Colonic mucosa (tissue), 4 donors: Measurements from ENCODE around the gene LENG1. TPM values are rescaled to one million over a fixed set of nuclear protein-coding genes. Genes with fewer than 3 reads are reported as not detected.

Source experiments
- DNase-seq: peaks from one replicate; pipeline ENCODE4 v3.0.0-alpha.2; 2020
- H3K27ac ChIP-seq: fragments of 200-600 bp; one replicate; pipeline ENCODE4 v1.8.0; 2021
- H3K27me3 ChIP-seq: fragments of 200-600 bp; one replicate; pipeline ENCODE4 v1.8.0; 2021
- H3K36me3 ChIP-seq: fragments of 200-600 bp; one replicate; pipeline ENCODE4 v1.8.0; 2021
- H3K4me1 ChIP-seq: fragments of 200-600 bp; one replicate; pipeline ENCODE4 v1.8.0; 2021; ENCODE audit warnings: mild to moderate bottlenecking
- H3K4me3 ChIP-seq: fragments of 200-600 bp; one replicate; pipeline ENCODE4 v1.8.0; 2021
- H3K9ac ChIP-seq, 2 donors: one replicate each; pipeline ENCODE4 v1.7.0; 2013; ENCODE audit warnings: control low read depth in 2 of 2, low read depth in 2 of 2, low read length in 2 of 2
- H3K9me3 ChIP-seq: fragments of 200-600 bp; one replicate; pipeline ENCODE4 v1.8.0; 2021
- intact Hi-C: fragments of 100-400 bp; cut with DNase I; formaldehyde crosslinking; loops from one replicate; pipeline ENCODE4 v1.14.1; 2022
- total RNA-seq, 2 donors: library from RNA; stranded (reverse); fragmentation: NEBNext Ultra II Directional in 1 of 2; extraction: Animal tissue kit (Norgen Biotek cat#: 25700) in 1 of 2; gene quantifications; one replicate each; pipeline ENCODE4 v1.2.1, GENCODE V29; 2021
- TF ChIP-seq, protein P1 (sequence below): fragments of 200-600 bp; IDR thresholded peaks from one replicate; pipeline ENCODE4 v1.8.0; 2022; ENCODE audit warnings: antibody characterized with exemption, mild to moderate bottlenecking
- donor health status: healthy.
- donor health status: DM: no; HTN: no; CAD: no.
- donor health status: DM: no; HTN: no; CAD: no.

LENG1 gene
- total RNA-seq, 2 donors from 2014 or later = 6.2 to 8.1 TPM

- Histone ChIP-seq H3K27ac (no peak overlapping the region), H3K4me1 (peaks cover 5% of the 10 kb centered on the region), H3K36me3 (peaks cover 41% of the 10 kb centered on the region), H3K4me3 (no peak overlapping the region), H3K27me3 (no peaks in the 10 kb centered on the region), H3K9ac (no peak overlapping the region), H3K9me3 (no peaks in the 10 kb centered on the region)
- DNase-seq = no peak
- intact Hi-C loops = no loop called here
- TF ChIP-seq, protein P1, sequence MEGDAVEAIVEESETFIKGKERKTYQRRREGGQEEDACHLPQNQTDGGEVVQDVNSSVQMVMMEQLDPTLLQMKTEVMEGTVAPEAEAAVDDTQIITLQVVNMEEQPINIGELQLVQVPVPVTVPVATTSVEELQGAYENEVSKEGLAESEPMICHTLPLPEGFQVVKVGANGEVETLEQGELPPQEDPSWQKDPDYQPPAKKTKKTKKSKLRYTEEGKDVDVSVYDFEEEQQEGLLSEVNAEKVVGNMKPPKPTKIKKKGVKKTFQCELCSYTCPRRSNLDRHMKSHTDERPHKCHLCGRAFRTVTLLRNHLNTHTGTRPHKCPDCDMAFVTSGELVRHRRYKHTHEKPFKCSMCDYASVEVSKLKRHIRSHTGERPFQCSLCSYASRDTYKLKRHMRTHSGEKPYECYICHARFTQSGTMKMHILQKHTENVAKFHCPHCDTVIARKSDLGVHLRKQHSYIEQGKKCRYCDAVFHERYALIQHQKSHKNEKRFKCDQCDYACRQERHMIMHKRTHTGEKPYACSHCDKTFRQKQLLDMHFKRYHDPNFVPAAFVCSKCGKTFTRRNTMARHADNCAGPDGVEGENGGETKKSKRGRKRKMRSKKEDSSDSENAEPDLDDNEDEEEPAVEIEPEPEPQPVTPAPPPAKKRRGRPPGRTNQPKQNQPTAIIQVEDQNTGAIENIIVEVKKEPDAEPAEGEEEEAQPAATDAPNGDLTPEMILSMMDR = no peak
Observed at GRCh38 chr19:54153731-54154326, 5.7 kb downstream of the LENG1 start.

- intact Hi-C loops = no loop called here
- Histone ChIP-seq H3K9ac (no peak overlapping the region), H3K36me3 (peaks cover 41% of the 10 kb centered on the region), H3K9me3 (no peaks in the 10 kb centered on the region), H3K4me3 (no peak overlapping the region), H3K4me1 (no peaks in the 10 kb centered on the region), H3K27me3 (no peaks in the 10 kb centered on the region), H3K27ac (no peak overlapping the region)
- TF ChIP-seq, protein P1 = no peak
- no peak for DNase-seq
Observed at GRCh38 chr19:54152878-54153524, 6.5 kb downstream of the LENG1 start.

DNA sequence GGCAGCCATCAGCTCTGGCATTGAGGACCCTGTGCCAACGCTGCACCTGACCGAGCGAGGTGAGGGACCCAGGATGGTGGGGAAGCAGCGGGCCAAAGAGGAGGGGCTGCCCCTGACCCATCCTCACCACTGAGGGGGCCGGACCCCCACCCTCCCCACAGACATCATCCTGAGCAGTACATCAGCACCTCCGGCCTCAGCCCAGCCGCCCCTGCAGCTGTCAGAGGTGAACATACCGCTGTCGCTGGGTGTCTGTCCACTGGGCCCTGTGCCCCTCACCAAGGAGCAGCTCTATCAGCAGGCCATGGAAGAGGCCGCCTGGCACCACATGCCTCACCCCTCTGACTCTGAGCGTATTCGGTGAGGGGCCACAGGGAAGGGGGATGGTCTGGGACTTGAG is 7.3 kb downstream of the LENG1 start:
- H3K36me3 ChIP-seq = peaks cover 41% of the 10 kb centered on the region
- no peaks in the 10 kb centered on the region for H3K27me3 ChIP-seq
- H3K27ac ChIP-seq = no peak overlapping the region
- TF ChIP-seq, protein P1 = no peak
- H3K4me1 ChIP-seq = no peaks in the 10 kb centered on the region
- intact Hi-C loops = no loop called here
- H3K9ac ChIP-seq = no peak overlapping the region
- H3K9me3 ChIP-seq = no peaks in the 10 kb centered on the region
- no peak for DNase-seq
- H3K4me3 ChIP-seq = no peak overlapping the region

DNA sequence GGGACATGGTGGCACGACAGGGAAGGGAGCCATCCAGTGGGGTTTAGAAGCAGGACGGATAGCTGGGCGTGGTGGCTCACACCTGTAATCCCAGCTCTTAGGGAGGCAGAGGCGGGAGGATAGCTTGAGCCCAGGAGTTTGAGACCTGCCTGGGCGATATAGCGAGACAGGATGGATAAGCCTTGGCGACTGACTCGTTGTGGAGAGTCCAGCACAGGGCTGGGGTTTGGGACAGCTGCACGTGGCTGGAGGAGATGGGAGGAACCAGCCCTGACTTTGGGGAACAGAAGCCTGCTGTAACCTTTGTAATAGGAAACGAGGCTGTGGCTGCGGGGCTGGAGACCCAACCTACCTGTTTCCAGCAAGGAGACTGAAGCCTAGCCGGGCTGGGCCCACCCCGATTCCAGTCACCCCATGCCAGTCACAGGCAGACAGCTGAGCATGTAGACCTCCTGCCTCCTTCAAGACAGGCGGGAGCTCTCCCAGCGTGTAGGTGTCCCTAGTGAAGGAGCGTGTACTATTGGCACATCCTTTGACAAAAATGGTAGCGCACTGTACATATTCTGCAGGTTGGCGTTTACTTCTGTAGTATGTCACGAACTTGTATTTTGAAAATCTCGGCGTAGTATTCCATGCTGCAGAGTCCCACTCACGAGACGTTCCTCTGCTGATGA is 8.0 kb downstream of the LENG1 start:
- peaks cover 38% of the 10 kb centered on the region for H3K36me3 ChIP-seq
- no peak overlapping the region for H3K9ac ChIP-seq
- intact Hi-C loops = no loop called here
- DNase-seq = no peak
- no peak overlapping the region for H3K27ac ChIP-seq
- no peaks in the 10 kb centered on the region for H3K27me3 ChIP-seq
- no peaks in the 10 kb centered on the region for H3K4me1 ChIP-seq
- TF ChIP-seq, protein P1 = no peak
- no peaks in the 10 kb centered on the region for H3K9me3 ChIP-seq
- no peak overlapping the region for H3K4me3 ChIP-seq

DNA sequence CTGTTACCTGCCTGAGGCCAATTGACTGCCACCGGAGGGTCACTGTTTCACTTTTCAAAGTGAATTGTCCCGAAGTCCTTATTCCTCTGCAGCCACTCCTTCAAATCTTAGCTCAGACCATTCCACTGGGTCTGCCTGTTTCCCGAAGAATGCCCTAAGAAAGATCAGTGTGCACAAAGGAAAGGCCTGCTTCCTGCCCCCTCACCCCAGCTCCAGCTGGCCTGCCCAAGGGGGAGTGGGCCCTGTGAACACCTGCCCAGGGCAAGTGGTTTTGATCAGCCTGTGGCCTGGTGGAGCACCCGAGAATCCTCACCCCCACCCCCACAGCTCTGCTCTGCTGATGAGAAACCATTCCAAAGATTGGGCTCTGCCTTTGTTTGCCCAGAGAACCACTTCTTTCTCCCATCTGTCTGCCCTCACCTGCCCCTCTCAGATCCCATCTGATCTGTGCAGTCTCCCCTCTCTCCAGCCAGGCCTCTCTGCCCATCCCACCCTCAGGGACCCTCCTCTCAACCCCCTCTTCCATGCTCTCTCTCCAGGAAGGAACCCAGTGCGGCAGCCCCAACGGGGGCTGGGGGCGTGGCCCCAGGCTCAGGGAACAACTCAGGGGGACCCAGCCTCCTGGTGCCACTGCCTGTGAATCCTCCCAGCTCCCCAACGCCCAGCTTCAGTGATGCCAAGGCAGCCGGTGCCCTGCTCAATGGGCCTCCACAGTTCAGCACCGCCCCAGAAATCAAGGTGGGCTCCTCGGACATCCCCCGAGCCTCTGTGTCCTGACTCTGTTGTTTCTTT is 10.3 kb downstream of the LENG1 start:
- Histone ChIP-seq H3K9ac (no peak overlapping the region), H3K36me3 (peaks cover 37% of the 10 kb centered on the region), H3K9me3 (no peaks in the 10 kb centered on the region), H3K4me1 (no peaks in the 10 kb centered on the region), H3K27ac (no peak overlapping the region), H3K4me3 (no peak overlapping the region), H3K27me3 (no peaks in the 10 kb centered on the region)
- no peak for DNase-seq
- TF ChIP-seq, protein P1 = no peak
- intact Hi-C loops = no loop called here
